ENCODE measurements around the gene MS4A7.
A peak's percentile ranks its signal among the peaks of the same experiment; 100 is the strongest.

Gene MS4A7, protein sequence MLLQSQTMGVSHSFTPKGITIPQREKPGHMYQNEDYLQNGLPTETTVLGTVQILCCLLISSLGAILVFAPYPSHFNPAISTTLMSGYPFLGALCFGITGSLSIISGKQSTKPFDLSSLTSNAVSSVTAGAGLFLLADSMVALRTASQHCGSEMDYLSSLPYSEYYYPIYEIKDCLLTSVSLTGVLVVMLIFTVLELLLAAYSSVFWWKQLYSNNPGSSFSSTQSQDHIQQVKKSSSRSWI

DNA sequence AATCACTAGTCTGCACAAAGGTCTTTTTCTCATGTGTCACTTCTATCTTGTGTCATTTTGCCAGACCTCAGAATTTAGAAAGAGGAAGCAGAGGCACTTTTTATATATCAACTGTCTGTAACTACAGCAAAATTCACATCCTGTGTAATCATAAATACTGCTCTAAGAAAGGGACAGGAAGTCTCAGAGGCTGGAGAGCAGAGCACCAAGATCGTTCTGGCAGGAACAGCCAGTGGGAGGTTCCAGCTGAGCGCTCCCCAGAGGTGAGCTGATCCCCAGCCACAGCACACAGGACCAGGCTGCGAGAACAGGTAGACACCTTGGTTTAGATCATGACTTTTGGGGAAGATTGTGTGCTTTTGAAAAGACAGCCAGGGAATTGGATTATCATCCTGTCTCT is at the start of gene MS4A7:
TSS of gene MS4A7 (plus strand) at position 179 of the 400 bp plus-strand sequence. CDS start 4,610 bp downstream, outside the sequence.
- no peak for TF ChIP-seq JUND (IDR thresholded peaks at IDR 0.05; ENCODE audit: low read depth)
- in situ Hi-C loops (cut with HindIII; ENCODE audit: low pct_unique_long_range_greater_than_20kb, low sequenced_read_pairs) = no loop called here
- no peak for DNase-seq (ENCODE audit: low read depth in 1 of 2, low spot score in 1 of 2)

DNA sequence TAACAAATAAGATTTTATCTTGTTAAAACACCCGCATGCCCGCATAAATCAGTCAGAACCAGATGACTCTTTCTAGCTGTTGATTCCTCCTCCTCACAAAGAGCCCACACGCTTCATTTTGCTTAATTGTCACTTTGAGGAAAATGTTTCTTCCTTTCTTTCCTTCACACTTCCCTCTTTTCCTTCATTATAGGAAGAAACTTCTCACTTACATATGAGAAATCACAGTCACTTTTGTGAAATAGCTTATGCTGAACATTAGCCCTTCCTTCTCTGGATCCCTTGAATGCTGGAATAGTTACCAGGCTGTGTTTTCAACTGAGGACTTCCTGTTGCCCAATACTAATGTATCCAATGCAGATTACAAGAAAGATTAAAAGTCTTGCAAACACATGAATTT is 45.5 kb upstream of the MS4A7 start:
- no peak for DNase-seq (ENCODE audit: low read depth in 1 of 2, low spot score in 1 of 2)
- in situ Hi-C loops (cut with HindIII; ENCODE audit: low pct_unique_long_range_greater_than_20kb, low sequenced_read_pairs) = no loop called here
- TF ChIP-seq JUND (IDR thresholded peaks at IDR 0.05; ENCODE audit: low read depth) = no peak

DNA sequence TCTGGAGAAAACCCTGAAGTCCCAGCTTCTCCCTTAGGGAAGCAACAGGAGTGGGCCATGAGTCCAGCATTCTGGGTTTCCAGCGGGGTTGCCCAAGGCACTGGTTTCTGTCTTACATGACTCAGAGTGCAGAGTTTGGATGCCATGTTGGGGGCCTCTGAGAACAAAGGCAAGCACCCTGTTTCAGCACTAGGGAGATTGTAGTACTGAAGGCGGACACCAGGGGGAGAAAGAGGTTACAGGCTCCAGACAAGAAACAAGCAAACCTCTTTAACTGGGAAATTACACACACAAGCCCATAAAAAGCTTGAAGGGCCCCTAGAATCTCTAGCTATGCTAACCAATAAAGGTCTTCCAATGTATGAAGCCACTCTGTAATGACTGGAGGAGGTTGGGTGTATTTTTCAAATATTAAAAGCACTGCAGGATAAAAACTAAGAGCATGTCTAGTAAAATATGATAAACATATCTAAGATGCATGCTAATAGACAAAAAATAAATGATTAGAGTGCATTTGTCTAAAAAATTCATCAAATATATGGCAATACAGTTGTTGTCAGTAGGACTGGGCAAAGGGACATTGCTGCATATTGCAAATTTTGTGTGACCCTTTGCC is 44.2 kb upstream of the MS4A7 start:
- DNase-seq (ENCODE audit: low read depth in 1 of 2, low spot score in 1 of 2) = peak; percentile 57 to 84
- in situ Hi-C loops (cut with HindIII; ENCODE audit: low pct_unique_long_range_greater_than_20kb, low sequenced_read_pairs) = no loop called here
- no peak for TF ChIP-seq JUND (IDR thresholded peaks at IDR 0.05; ENCODE audit: low read depth)

DNA sequence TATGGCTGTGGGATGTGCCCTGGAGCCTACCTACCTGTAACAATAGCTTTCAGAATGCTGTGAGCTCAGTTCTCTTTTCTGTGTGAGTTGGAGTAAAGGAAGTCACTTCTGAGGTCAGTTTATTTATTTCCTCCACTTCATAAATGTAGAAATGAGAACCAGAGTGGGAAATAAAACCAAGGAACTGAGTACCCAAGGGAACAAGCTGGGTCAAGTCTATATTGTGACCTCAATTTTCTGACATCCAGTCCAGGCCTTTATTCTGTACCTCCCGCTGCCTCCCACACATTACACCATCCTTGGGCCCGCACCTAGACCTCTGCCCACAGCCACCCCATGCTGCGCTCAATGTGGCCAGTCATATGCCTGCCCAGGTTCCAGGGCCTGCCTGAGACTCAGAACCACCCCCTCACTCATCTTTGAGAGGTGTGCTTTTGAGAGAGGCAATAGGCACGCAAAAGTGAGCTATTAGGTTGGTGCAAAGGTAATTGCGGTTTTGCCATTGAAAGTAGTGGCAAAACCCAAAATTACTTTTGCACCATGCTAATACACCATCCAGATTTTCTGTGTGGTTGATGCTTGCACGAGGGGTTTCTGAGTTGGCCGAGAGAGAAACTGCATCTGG is 41.5 kb upstream of the MS4A7 start:
- no peak for DNase-seq (ENCODE audit: low read depth in 1 of 2, low spot score in 1 of 2)

DNA sequence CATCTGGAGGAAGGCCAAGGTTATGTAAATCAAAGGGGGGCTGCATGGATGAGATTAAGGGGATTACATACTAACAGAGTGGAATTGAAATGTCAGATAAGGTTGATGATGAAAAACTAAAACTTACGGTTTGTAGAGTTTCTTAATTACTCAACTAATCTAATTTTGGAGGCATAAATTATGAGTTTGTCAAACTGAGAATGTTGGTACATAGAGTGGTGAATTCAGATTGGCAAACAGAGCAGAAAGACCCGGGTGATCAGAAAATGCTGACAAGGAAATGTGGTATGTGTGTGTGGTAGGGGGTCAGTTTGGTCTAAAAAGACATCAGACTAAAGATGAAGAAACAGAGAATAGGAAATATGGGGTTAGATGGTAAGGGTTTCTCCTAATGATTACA is 40.3 kb upstream of the MS4A7 start:
- no peak for TF ChIP-seq JUND (IDR thresholded peaks at IDR 0.05; ENCODE audit: low read depth)
- in situ Hi-C loops (cut with HindIII; ENCODE audit: low pct_unique_long_range_greater_than_20kb, low sequenced_read_pairs) = no loop called here
- DNase-seq (ENCODE audit: low read depth in 1 of 2, low spot score in 1 of 2) = no peak

More for the DNA sequence above, 41.5 kb upstream of the MS4A7 start:
- no peak for TF ChIP-seq JUND (IDR thresholded peaks at IDR 0.05; ENCODE audit: low read depth)
- in situ Hi-C loops (cut with HindIII; ENCODE audit: low pct_unique_long_range_greater_than_20kb, low sequenced_read_pairs) = no loop called here

DNA sequence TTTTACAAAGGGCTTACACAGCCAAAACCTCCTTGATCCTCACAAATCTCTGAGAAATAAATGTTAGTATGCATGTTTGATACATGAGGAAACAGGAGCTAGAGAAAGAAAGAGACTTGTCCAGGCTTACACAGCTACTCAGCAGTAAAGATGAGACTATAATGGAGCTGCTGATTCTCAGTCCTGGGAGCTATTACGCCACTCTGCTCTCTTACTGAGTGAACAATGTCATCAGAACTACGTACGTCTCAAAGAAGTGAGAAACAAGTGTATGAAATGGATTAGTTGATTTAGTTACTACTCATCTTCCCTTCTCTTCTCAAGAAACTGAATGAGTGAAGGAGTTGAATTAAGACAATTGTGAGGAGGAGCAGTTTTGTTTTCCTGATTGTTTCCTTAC is 39.0 kb upstream of the MS4A7 start:
- DNase-seq (ENCODE audit: low read depth in 1 of 2, low spot score in 1 of 2) = no peak
- TF ChIP-seq JUND (IDR thresholded peaks at IDR 0.05; ENCODE audit: low read depth) = no peak
- in situ Hi-C loops (cut with HindIII; ENCODE audit: low pct_unique_long_range_greater_than_20kb, low sequenced_read_pairs) = no loop called here

DNA sequence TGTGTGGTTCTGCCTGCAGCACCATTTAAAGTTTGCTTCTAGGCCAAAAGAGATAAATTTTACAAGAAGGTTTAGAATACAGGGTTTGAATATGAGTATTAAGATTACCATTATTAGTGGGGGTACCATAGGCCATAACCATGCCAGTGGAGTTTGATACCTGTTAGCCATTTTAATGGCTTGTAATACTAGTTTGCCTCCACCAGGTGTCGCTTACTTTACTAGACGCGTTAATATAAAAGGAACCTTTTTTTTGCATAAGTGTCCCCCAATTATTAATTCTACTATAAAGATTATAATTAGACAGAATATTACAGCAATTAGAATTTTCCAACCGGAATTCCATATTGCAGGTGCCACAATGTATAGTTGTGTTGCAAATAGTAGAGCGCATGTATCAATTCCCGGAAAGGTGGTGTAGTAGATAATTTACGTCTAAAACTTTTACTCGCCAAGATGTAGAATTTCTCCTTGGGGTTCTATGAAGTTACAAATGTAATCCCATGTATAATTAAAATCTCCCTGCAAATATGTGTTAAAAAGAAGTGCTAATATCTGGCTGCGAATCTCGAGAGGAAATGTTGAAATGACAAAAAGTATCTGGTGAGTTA is 35.1 kb upstream of the MS4A7 start:
- peak in 1 of 2 experiments; percentile 51 for DNase-seq (ENCODE audit: low read depth in 1 of 2, low spot score in 1 of 2)
- in situ Hi-C loops (cut with HindIII; ENCODE audit: low pct_unique_long_range_greater_than_20kb, low sequenced_read_pairs) = no loop called here
- no peak for TF ChIP-seq JUND (IDR thresholded peaks at IDR 0.05; ENCODE audit: low read depth)

DNA sequence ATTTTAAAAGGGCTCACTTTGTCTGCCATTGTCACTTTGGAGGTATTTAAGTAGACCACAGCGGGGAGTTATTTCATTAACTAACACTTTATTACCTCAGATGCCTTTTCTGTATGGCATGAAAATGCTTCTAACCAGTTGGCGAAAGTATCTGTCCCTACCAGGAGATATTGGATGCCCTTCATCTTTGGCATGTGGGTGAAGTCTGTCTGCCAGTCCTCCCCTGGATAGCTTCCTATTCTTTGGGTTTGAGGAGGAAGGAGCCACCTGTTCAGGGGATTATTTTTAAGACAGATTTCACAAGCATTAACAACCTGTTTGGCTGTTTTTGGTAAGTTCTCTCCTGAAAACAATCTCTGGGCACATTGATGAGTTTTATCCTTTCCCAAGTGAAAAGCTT is 34.2 kb upstream of the MS4A7 start:
- no peak for TF ChIP-seq JUND (IDR thresholded peaks at IDR 0.05; ENCODE audit: low read depth)
- in situ Hi-C loops (cut with HindIII; ENCODE audit: low pct_unique_long_range_greater_than_20kb, low sequenced_read_pairs) = no loop called here

DNA sequence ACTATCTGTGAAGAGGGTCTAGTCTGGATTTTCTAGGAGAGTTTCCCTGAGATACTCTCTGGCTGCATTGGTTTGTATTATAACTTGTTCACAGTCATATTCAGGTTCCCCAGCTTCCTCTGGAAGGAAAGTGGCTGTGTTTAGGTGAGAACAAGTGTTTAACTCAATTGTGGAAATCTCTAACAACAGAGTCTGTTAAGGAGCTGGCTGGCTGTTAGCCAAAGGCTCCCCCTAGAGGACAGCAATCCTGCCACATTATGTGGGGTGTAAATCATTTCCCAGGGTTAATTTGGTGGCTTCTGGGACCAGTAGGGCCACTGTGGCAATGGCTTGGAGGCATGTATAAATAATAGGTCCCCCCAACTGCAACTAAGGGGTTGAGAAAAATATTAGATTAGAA is 32.8 kb upstream of the MS4A7 start:
- peak in 1 of 2 experiments; percentile 63 for DNase-seq (ENCODE audit: low read depth in 1 of 2, low spot score in 1 of 2)
- in situ Hi-C loops (cut with HindIII; ENCODE audit: low pct_unique_long_range_greater_than_20kb, low sequenced_read_pairs) = no loop called here
- TF ChIP-seq JUND (IDR thresholded peaks at IDR 0.05; ENCODE audit: low read depth) = no peak

More for the DNA sequence above, 34.2 kb upstream of the MS4A7 start:
- DNase-seq (ENCODE audit: low read depth in 1 of 2, low spot score in 1 of 2) = no peak

DNA sequence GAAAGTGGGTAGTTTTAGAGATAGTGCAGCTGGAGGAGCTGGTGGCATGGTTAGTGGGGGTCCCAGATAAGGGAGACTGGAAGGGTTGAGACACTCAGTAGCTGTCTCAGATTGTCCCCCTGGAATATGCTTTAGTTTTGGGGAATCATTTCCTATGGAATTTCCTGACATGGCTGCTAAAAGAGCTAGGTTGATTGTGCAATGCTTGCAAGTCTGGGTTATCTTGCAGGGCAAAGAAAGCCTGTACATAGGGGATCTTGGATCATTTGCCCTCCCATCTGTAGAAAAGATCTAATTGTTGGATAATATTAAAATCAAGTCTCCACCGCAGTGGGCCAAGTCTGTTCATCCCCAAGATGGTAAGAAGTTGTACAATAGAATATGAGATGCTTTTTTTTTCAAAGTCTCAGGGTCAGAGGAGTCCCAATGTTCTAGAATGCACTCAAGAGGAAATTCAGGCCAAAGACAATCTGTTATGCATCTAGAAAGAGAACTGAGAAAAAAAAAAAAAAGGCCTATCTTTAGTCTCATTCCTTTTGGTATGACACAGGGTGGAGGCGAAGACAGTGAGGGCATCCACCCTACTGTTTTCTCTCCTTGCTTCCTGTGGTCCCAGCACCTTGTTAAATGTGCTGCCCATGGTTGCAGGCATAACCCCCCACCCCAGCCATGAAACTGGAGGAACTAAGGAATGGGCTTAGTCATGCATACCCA is 31.1 kb upstream of the MS4A7 start:
- no peak for DNase-seq (ENCODE audit: low read depth in 1 of 2, low spot score in 1 of 2)
- in situ Hi-C loops (cut with HindIII; ENCODE audit: low pct_unique_long_range_greater_than_20kb, low sequenced_read_pairs) = no loop called here
- TF ChIP-seq JUND (IDR thresholded peaks at IDR 0.05; ENCODE audit: low read depth) = no peak

DNA sequence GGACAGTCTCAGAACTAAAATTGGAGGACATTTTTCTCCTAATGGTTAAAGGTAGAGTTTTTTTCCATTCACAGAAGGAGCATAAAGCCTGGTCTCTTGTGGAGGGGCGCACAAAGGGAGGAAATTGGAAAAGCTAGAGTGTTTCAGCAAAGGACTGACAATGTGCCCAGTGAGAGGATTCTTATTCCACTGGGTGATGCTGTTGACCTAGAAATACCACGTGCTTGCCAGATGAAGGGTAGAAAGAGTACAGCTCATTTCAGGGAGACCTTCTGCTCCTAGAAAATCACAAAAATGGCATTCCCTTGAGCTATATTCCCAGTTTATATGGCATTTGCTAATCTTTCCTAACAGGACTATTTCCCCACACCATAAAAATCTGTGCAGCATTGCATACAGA is 30.2 kb upstream of the MS4A7 start:
- DNase-seq (ENCODE audit: low read depth in 1 of 2, low spot score in 1 of 2) = peak in 1 of 2 experiments; percentile 58
- in situ Hi-C loops (cut with HindIII; ENCODE audit: low pct_unique_long_range_greater_than_20kb, low sequenced_read_pairs) = no loop called here
- no peak for TF ChIP-seq JUND (IDR thresholded peaks at IDR 0.05; ENCODE audit: low read depth)

DNA sequence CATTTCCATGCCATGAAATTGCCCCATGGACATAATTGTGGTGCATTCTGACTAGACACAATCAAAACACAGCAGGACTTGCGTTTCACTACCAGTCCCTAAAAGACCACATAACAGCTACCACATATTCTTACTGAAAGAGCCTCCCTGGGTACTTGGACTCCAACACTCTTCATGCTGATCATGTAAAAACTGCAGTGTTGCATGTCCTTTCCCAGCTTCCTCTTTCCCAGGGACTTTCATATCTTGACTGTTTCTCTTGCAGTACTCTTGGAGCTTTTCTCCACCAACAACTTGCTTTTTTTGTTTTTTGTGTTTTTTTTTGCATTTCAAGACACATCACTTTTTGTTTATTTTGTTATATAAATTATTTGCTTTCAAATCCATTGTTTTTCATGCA is 28.3 kb upstream of the MS4A7 start:
- no peak for TF ChIP-seq JUND (IDR thresholded peaks at IDR 0.05; ENCODE audit: low read depth)
- in situ Hi-C loops (cut with HindIII; ENCODE audit: low pct_unique_long_range_greater_than_20kb, low sequenced_read_pairs) = no loop called here
- DNase-seq (ENCODE audit: low read depth in 1 of 2, low spot score in 1 of 2) = no peak

Measured in T47D (cell line).